Transverse colon (tissue), 4 donors: ENCODE data around the gene RPS6KA2. TPM values are rescaled to one million over a fixed set of nuclear protein-coding genes. Genes with fewer than 3 reads are reported as not detected.

Experiments used
- DNase-seq: peaks from one replicate; pipeline ENCODE4 v3.0.0-alpha.2; 2019
- H3K27ac ChIP-seq, 4 donors: fragments of 200-600 bp; sonication (generic); 2 replicates each; pipeline ENCODE4 v1.5.1; 2016 to 2018; ENCODE audit warnings: inconsistent platforms in 4 of 4
- H3K27me3 ChIP-seq: fragments of 200-600 bp; sonication (generic); 2 replicates; pipeline ENCODE4 v1.5.1; 2017; ENCODE audit warnings: inconsistent platforms
- H3K36me3 ChIP-seq, 4 donors: fragments of 200-600 bp; sonication (generic); 2 replicates each; pipeline ENCODE4 v1.5.1; 2017 to 2019; ENCODE audit warnings: inconsistent platforms in 4 of 4
- H3K4me1 ChIP-seq, 4 donors: fragments of 200-600 bp; sonication (generic); 2 replicates each; pipeline ENCODE4 v1.5.1; 2017 to 2020; ENCODE audit warnings: inconsistent platforms in 4 of 4
- H3K4me3 ChIP-seq, 4 donors: fragments of 200-600 bp; sonication (generic); 1 replicate in 1 of 4; 2 replicates in 3 of 4; pipeline versions ENCODE4 v1.5.1 to v1.6.1; 2017 to 2019; ENCODE audit warnings: inconsistent platforms in 4 of 4
- H3K9me3 ChIP-seq, 2 donors: fragments of 200-600 bp; sonication (generic); 2 replicates each; pipeline ENCODE4 v1.5.1; 2017 to 2019; ENCODE audit warnings: inconsistent platforms in 2 of 2
- EP300 ChIP-seq: sonication (generic); formaldehyde crosslinking; IDR thresholded peaks from one replicate; pipeline ENCODE4 v1.6.1; 2017; ENCODE audit warnings: antibody characterized with exemption, low read depth
- POLR2A ChIP-seq: fragments of 450-650 bp; IDR thresholded peaks from one replicate; pipeline ENCODE4 v1.6.1; 2016; ENCODE audit warnings: antibody characterized with exemption, mild to moderate bottlenecking, moderate library complexity
- POLR2AphosphoS5 ChIP-seq, 3 donors: sonication (generic); formaldehyde crosslinking; IDR thresholded peaks; one replicate each; pipeline ENCODE4 v1.6.1; 2016; ENCODE audit warnings: antibody characterized with exemption in 3 of 3
- WGBS, 2 donors: methylation state at CpG; one replicate each; pipeline ENCODE4 v1.1.5; 2018; ENCODE audit warnings: low coverage in 1 of 2; 5-methylcytosine and 5-hydroxymethylcytosine counted together
- in situ Hi-C, 4 donors: fragments of 200-750 bp; cut with MboI; loops; one replicate each; pipeline versions ENCODE4 v1.15.0 to v1.15.1; 2017; ENCODE audit warnings: low sequenced_read_pairs in 3 of 4, low pct_ligation_motif_present in 1 of 4, low pct_unique_long_range_greater_than_20kb in 1 of 4
- intact Hi-C: fragments of 100-400 bp; cut with DNase I; formaldehyde crosslinking; loops from one replicate; pipeline ENCODE4 v1.15.1; 2023; ENCODE audit warnings: low total_unique reads
- total RNA-seq, 4 donors: library from RNA; depleted of rRNA; stranded (reverse); fragments of >200 nt; gene quantifications; one replicate each; pipeline ENCODE4 v1.1.0, GENCODE V29; 2016
- TF ChIP-seq, protein P1 (sequence below), 5 experiments: fragments of 200-600 bp in 3 of 5; fragments of 450-650 bp in 2 of 5; sonication (generic) in 3 of 5; IDR thresholded peaks; 1 replicate in 2 of 5; 2 replicates in 3 of 5; pipeline ENCODE4 v1.5.1; 2016 to 2017; ENCODE audit warnings: antibody characterized with exemption in 5 of 5, inconsistent platforms in 3 of 5, mild to moderate bottlenecking in 2 of 5, moderate library complexity in 1 of 5

The RPS6KA2 gene
- total RNA-seq, 4 donors from 2014 or later, result 9.6 to 41.1 (median 15.4) TPM

GRCh38 chr6:166646716-166647115, 19.7 kb upstream of the RPS6KA2 start:
- Histone ChIP-seq H3K9me3 (no peaks in the 10 kb centered on the region), H3K27me3 (no peaks in the 10 kb centered on the region), H3K4me3 (no peak overlapping the region), H3K27ac (no peak overlapping the region), H3K4me1 (no peaks in the 10 kb centered on the region), H3K36me3 (no peaks in the 10 kb centered on the region)
- TF ChIP-seq POLR2AphosphoS5 (IDR thresholded peaks at IDR 0.05), result no peak
- TF ChIP-seq EP300, result no peak
- TF ChIP-seq POLR2A, result no peak
- TF ChIP-seq, protein P1, sequence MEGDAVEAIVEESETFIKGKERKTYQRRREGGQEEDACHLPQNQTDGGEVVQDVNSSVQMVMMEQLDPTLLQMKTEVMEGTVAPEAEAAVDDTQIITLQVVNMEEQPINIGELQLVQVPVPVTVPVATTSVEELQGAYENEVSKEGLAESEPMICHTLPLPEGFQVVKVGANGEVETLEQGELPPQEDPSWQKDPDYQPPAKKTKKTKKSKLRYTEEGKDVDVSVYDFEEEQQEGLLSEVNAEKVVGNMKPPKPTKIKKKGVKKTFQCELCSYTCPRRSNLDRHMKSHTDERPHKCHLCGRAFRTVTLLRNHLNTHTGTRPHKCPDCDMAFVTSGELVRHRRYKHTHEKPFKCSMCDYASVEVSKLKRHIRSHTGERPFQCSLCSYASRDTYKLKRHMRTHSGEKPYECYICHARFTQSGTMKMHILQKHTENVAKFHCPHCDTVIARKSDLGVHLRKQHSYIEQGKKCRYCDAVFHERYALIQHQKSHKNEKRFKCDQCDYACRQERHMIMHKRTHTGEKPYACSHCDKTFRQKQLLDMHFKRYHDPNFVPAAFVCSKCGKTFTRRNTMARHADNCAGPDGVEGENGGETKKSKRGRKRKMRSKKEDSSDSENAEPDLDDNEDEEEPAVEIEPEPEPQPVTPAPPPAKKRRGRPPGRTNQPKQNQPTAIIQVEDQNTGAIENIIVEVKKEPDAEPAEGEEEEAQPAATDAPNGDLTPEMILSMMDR (IDR thresholded peaks at IDR 0.05), result no peak
- intact Hi-C loops, result no loop called here
- in situ Hi-C loops, result loop anchor here in 1 of 4 donors (25.0 kb wide), 1 partner anchor 341 kb away; the partner anchor contains the start of gene CEP43
- no peak for DNase-seq
- 77 to 79% methylated on average over 2 to 9 of the region's 9 CpGs for WGBS, 2 donors

- DNase-seq, result no peak
- in situ Hi-C loops, result loop anchor here in 1 of 4 donors (25.0 kb wide), 1 partner anchor 341 kb away; the partner anchor contains the start of gene CEP43
- Histone ChIP-seq H3K36me3 (no peaks in the 10 kb centered on the region), H3K4me3 (no peak overlapping the region), H3K27ac (no peak overlapping the region), H3K9me3 (no peaks in the 10 kb centered on the region), H3K27me3 (no peaks in the 10 kb centered on the region), H3K4me1 (no peaks in the 10 kb centered on the region)
- TF ChIP-seq EP300 (no peak), POLR2AphosphoS5 (IDR thresholded peaks at IDR 0.05) (no peak), POLR2A (no peak)
- TF ChIP-seq, protein P1 (IDR thresholded peaks at IDR 0.05), result no peak
- 79% methylated on average over 8 of the region's 8 CpGs; no CpG with 5 or more reads in 1 of the 2 donors for WGBS, 2 donors
- intact Hi-C loops, result no loop called here
Measured at GRCh38 chr6:166645896-166646295, 18.8 kb upstream of the RPS6KA2 start.

- in situ Hi-C loops, result loop anchor here in 1 of 4 donors (25.0 kb wide), 1 partner anchor 343 kb away; the partner anchor contains the start of gene CEP43
- Histone ChIP-seq H3K4me1 (no peaks in the 10 kb centered on the region), H3K36me3 (no peaks in the 10 kb centered on the region), H3K27me3 (peaks cover under 1% of the 10 kb centered on the region), H3K9me3 (no peaks in the 10 kb centered on the region), H3K27ac (no peak overlapping the region), H3K4me3 (no peak overlapping the region)
- TF ChIP-seq EP300 (no peak), POLR2AphosphoS5 (IDR thresholded peaks at IDR 0.05) (no peak), POLR2A (no peak)
- TF ChIP-seq, protein P1 (IDR thresholded peaks at IDR 0.05), result no peak
- no peak for DNase-seq
- WGBS, 2 donors, result 92% methylated on average over 1 of the region's 1 CpG; no CpG with 5 or more reads in 1 of the 2 donors
- intact Hi-C loops, result no loop called here
Measured at GRCh38 chr6:166644681-166645080, 17.6 kb upstream of the RPS6KA2 start.

DNA sequence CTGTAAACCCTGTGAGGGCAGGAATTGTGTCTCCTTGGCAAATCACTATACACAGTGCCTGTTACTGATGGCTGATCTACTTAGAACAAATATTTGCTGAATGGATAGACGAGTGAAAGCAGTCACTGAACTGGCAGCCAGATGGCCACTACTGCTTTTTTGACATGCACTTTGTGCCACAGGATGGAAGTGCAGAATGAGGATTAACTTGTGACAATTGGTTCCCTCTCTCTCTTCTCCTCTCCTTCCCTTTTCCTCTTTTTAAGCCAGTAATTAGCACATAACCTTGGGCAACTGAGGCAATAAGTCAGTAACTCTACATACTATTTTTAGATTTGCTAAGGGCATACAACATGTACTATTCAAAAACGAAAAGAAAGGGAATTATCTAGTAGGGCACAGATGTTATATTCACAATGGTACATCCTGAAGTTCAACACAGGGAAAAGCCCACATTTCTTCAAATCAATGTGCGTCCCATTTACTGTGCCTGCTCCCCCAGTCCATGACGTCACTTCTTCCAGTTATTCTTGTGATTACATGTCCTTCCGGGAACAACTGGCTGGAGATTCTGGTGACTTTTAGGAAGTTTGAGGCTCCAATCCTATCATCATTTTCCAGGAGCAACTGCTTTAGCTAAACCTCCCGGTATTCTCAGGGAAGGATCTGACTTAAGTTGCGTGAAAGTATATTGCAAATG, 17.0 kb upstream of the RPS6KA2 start:
- no peaks in the 10 kb centered on the region for H3K36me3 ChIP-seq
- WGBS, 2 donors, result 68 to 94% methylated on average over 7 of the region's 7 CpGs
- H3K4me3 ChIP-seq, result no peak overlapping the region
- in situ Hi-C loops (loop anchor here in 1 of 4 donors (25.0 kb wide), 1 partner anchor 343 kb away; the partner anchor contains the start of gene CEP43), intact Hi-C loops (no loop called here)
- no peak overlapping the region for H3K27ac ChIP-seq
- TF ChIP-seq POLR2A (no peak), POLR2AphosphoS5 (IDR thresholded peaks at IDR 0.05) (no peak), EP300 (no peak)
- TF ChIP-seq, protein P1 (IDR thresholded peaks at IDR 0.05), result no peak
- DNase-seq, result no peak
- H3K27me3 ChIP-seq, result peaks cover 4% of the 10 kb centered on the region
- no peaks in the 10 kb centered on the region for H3K9me3 ChIP-seq
- no peaks in the 10 kb centered on the region for H3K4me1 ChIP-seq
